ENCODE measurements around the gene GALNT4.

GRCh38 chr12:89523843-89524540 is 604 bp downstream of the GALNT4 start:
- TF ChIP-seq CTCF (IDR thresholded peaks at IDR 0.05) (no peak), POLR2AphosphoS5 (IDR thresholded peaks at IDR 0.05) (no peak)

All from breast epithelium (tissue), 3 donors.